CD4-positive, alpha-beta T cell (primary cell): Measurements from ENCODE around the gene YY1AP1. TPM values are rescaled to one million over a fixed set of nuclear protein-coding genes. Genes with fewer than 3 reads are reported as not detected.

Experiments
- ATAC-seq: fragments of 200-7000 bp; cut with Tn5 transposase; one replicate; pipeline ENCODE4 v1.10.0; 2022; ENCODE audit warnings: mild to moderate bottlenecking; ENCODE audit not compliant: poor library complexity
- CTCF ChIA-PET: fragments of 350-600 bp; sonication (Branson Sonifier 250); formaldehyde crosslinking; loops from one replicate; lab custom pipeline; 2021; ENCODE audit warnings: antibody characterized with exemption, inconsistent platforms; lab: Charles Lee
- POLR2A ChIA-PET: fragments of 350-600 bp; sonication (Branson Sonifier 250); formaldehyde crosslinking; loops from one replicate; lab custom pipeline; 2021; ENCODE audit warnings: antibody characterized with exemption, inconsistent platforms; lab: Charles Lee
- DNase-seq, 14 experiments: peaks; one replicate each; pipeline ENCODE4 v3.0.0-alpha.2; 2013 to 2020; ENCODE audit warnings: mixed read lengths in 2 of 14
- H3K27ac ChIP-seq, 2 donors: one replicate each; pipeline versions ENCODE4 v1.5.1 to v1.7.0; 2013; ENCODE audit warnings: low read length in 2 of 2, low read depth in 1 of 2, mild to moderate bottlenecking in 1 of 2
- H3K27me3 ChIP-seq, 2 experiments: 1 replicate in 1 of 2; 2 replicates in 1 of 2; pipeline versions ENCODE4 v1.6.1 to v1.7.0; 2013; ENCODE audit warnings: low read length in 2 of 2, control low read depth in 1 of 2, mild to moderate bottlenecking in 1 of 2, moderate library complexity in 1 of 2; ENCODE audit not compliant: insufficient read depth in 2 of 2, control insufficient read depth in 1 of 2
- H3K36me3 ChIP-seq: one replicate; pipeline ENCODE4 v1.6.1; 2013; ENCODE audit warnings: low read length, control low read depth; ENCODE audit not compliant: insufficient read depth
- H3K4me1 ChIP-seq: one replicate; pipeline ENCODE4 v1.6.1; 2013; ENCODE audit warnings: low read length, control low read depth; ENCODE audit not compliant: insufficient read depth
- H3K4me3 ChIP-seq: one replicate; pipeline ENCODE4 v1.5.1; 2013; ENCODE audit warnings: mild to moderate bottlenecking, low read length, moderate library complexity
- H3K9me3 ChIP-seq, 2 experiments: 1 replicate in 1 of 2; 2 replicates in 1 of 2; pipeline versions ENCODE4 v1.6.1 to v1.7.0; 2013; ENCODE audit warnings: low read length in 2 of 2, mild to moderate bottlenecking in 2 of 2, control low read depth in 1 of 2, moderate library complexity in 1 of 2; ENCODE audit not compliant: control insufficient read depth in 1 of 2, insufficient read depth in 1 of 2
- H3K27ac Mint-ChIP-seq: one replicate; pipeline ENCODE4 v1.8.0; 2020; ENCODE audit warnings: mixed read lengths
- H3K27me3 Mint-ChIP-seq: one replicate; pipeline ENCODE4 v1.8.0; 2021; ENCODE audit warnings: mixed read lengths
- H3K36me3 Mint-ChIP-seq: one replicate; pipeline ENCODE4 v1.8.0; 2021; ENCODE audit warnings: low read depth, mixed read lengths
- H3K4me1 Mint-ChIP-seq: one replicate; pipeline ENCODE4 v1.8.0; 2021; ENCODE audit warnings: low read depth, mixed read lengths
- H3K4me3 Mint-ChIP-seq: one replicate; pipeline ENCODE4 v1.8.0; 2020; ENCODE audit warnings: mild to moderate bottlenecking, mixed read lengths
- H3K9me3 Mint-ChIP-seq: one replicate; pipeline ENCODE4 v1.8.0; 2020; ENCODE audit warnings: mixed read lengths
- CTCF ChIP-seq: fragments of 200-600 bp; IDR thresholded peaks from one replicate; pipeline ENCODE4 v1.8.0; 2022; ENCODE audit warnings: antibody characterized with exemption, mild to moderate bottlenecking
- intact Hi-C, 2 experiments: fragments of 100-400 bp; cut with DNase I in 1 of 2; cut with micrococcal nuclease in 1 of 2; formaldehyde crosslinking; loops; one replicate each; pipeline versions ENCODE4 v1.15.1 to v1.9.0; 2023 to 2025; cut with DNase I, micrococcal nuclease
- polyA plus RNA-seq, 2 donors: library from polyadenylated mRNA; unstranded; fragments of 120-200 nt; gene quantifications; one replicate each; pipeline ENCODE4 v1.2.1, GENCODE V29; 2013
- total RNA-seq, 174 experiments: library from RNA in 2 of 174; stranded (reverse) in 2 of 174; gene quantifications; one replicate each; pipeline ENCODE4 v1.2.3 and lab custom pipeline; 2021 to 2026

The YY1AP1 gene
- total RNA-seq, result 10 to 100 TPM; 71.1 to 81.2 TPM
- 56.5 TPM for polyA plus RNA-seq (2013, experiment 1 of 2)
- polyA plus RNA-seq (2013, experiment 2 of 2), result 70.1 TPM
- 37.0 to 119 (median 70.9) reads per million in 172 experiments for total RNA-seq (lab: John Stamatoyannopoulos, UW)

- H3K4me1 Mint-ChIP-seq, result peaks cover 46% of the 10 kb centered on the region
- CTCF ChIA-PET, result no interaction called here
- peaks cover 35% of the 10 kb centered on the region for H3K36me3 Mint-ChIP-seq
Observed at GRCh38 chr1:155688324-155689080, at the start of gene YY1AP1. Gene YY1AP1, minus strand, starts transcription at chr1:155688774. Its CDS starts 8,338 bp downstream, at chr1:155680436.

GRCh38 chr1:155729031-155729898, 40.7 kb upstream of the YY1AP1 start:
- ChIA-PET CTCF (interaction anchor here (1.0 to 1.2 kb wide), 3 partner anchors 14 to 59 kb away, joined by 3 to 4 read pairs (median 3); no protein-coding TSS in a partner anchor), POLR2A (interaction anchor here (1.4 kb wide), 1 partner anchor 16 kb away, joined by 6 read pairs; no protein-coding TSS in a partner anchor)

More at GRCh38 chr1:155688324-155689080, at the start of gene YY1AP1:
- no peaks in the 10 kb centered on the region for H3K9me3 Mint-ChIP-seq
- peaks cover 31% of the 10 kb centered on the region for H3K4me1 ChIP-seq
- ATAC-seq (peak; percentile 85), DNase-seq (peak; percentile 80 to 94 (median 89))
- POLR2A ChIA-PET, result interaction anchor here (0.6 kb wide), 1 partner anchor 134 kb away, joined by 3 read pairs; no protein-coding TSS in a partner anchor
- no peak for TF ChIP-seq CTCF
- peaks cover 8% of the 10 kb centered on the region for H3K36me3 ChIP-seq
- peak within 1 kb of the TSS; percentile 73 for H3K4me3 ChIP-seq
- peak within 1 kb of the TSS; percentile 98 for H3K4me3 Mint-ChIP-seq
- H3K27ac ChIP-seq, result peak within 1 kb of the TSS; percentile 89 to 92
- H3K27me3 ChIP-seq, result no peaks in the 10 kb centered on the region
- H3K27me3 Mint-ChIP-seq, result no peaks in the 10 kb centered on the region
- peak within 1 kb of the TSS; percentile 95 for H3K27ac Mint-ChIP-seq
- H3K9me3 ChIP-seq, result no peaks in the 10 kb centered on the region
- intact Hi-C loops, result loop anchor here (5.0 to 10.0 kb wide), 3 partner anchors 56 to 416 kb away; partner anchors contain the start of genes ASH1L (in 1 of the 2) and CLK2 (in 1 of the 2)

More at GRCh38 chr1:155729031-155729898, 40.7 kb upstream of the YY1AP1 start:
- Mint-ChIP-seq H3K4me1 (no peaks in the 10 kb centered on the region), H3K4me3 (no peak overlapping the region), H3K9me3 (no peaks in the 10 kb centered on the region), H3K27ac (peak overlapping the region; percentile 28), H3K27me3 (no peaks in the 10 kb centered on the region), H3K36me3 (peaks cover 61% of the 10 kb centered on the region)
- ATAC-seq, result peak; percentile 78
- Histone ChIP-seq H3K9me3 (no peaks in the 10 kb centered on the region), H3K36me3 (peaks cover 60% of the 10 kb centered on the region), H3K27me3 (no peaks in the 10 kb centered on the region), H3K27ac (no peak overlapping the region), H3K4me1 (no peaks in the 10 kb centered on the region), H3K4me3 (no peak overlapping the region)
- peak in 10 of 14 experiments; percentile 7 to 63 (median 23) for DNase-seq
- intact Hi-C loops, result no loop called here
- peak; percentile 56 for TF ChIP-seq CTCF
